H1 (cell line): ENCODE measurements around the gene ZNF536. TPM values are rescaled to one million over a fixed set of nuclear protein-coding genes. Genes with fewer than 3 reads are reported as not detected.
A peak's percentile ranks its signal among the peaks of the same experiment; 100 is the strongest.

ENCODE experiments used
- CTCF ChIA-PET: fragments of 300-600 bp; sonication (Branson Sonifier 250); formaldehyde crosslinking; loops from one replicate; lab custom pipeline; 2021; ENCODE audit not compliant: partially characterized antibody; lab: Charles Lee
- POLR2A ChIA-PET: fragments of 300-600 bp; sonication (Branson Sonifier 250); formaldehyde crosslinking; loops from one replicate; lab custom pipeline; 2021; ENCODE audit warnings: inconsistent platforms; ENCODE audit not compliant: partially characterized antibody; lab: Charles Lee
- DNase-seq, 2 experiments: peaks; one replicate each; pipeline versions ENCODE4 v3.0.0 to v3.0.0-alpha.2; 2010 to 2022; ENCODE audit warnings: low spot score in 2 of 2, low read depth in 1 of 2, mixed read lengths in 1 of 2
- FAIRE-seq: peaks from 2 replicates; lab custom pipeline; 2011; peaks lifted over from hg19 to GRCh38; lab: Jason Lieb, UNC
- H2AFZ ChIP-seq: 2 replicates; pipeline ENCODE4 v1.8.1; 2012; ENCODE audit warnings: low read length, inconsistent platforms
- H2AK5ac ChIP-seq: 2 replicates; pipeline ENCODE4 v1.6.1; 2013; ENCODE audit warnings: low read depth, low read length
- H2BK120ac ChIP-seq: replicated peaks from 2 replicates; pipeline ENCODE3; 2013; ENCODE audit warnings: low read depth, low read length, inconsistent platforms
- H2BK12ac ChIP-seq: 2 replicates; pipeline ENCODE4 v1.6.1; 2013; ENCODE audit warnings: low read depth, low read length
- H2BK15ac ChIP-seq: 2 replicates; pipeline ENCODE4 v1.6.1; 2013; ENCODE audit warnings: low read length
- H2BK20ac ChIP-seq: 2 replicates; pipeline ENCODE4 v1.6.1; 2013; ENCODE audit warnings: low read length
- H2BK5ac ChIP-seq: 2 replicates; pipeline ENCODE4 v1.6.1; 2013; ENCODE audit warnings: low read depth, low read length
- H3K14ac ChIP-seq: 2 replicates; pipeline ENCODE4 v1.6.1; 2013; ENCODE audit warnings: inconsistent platforms; ENCODE audit not compliant: insufficient read length
- H3K18ac ChIP-seq: 2 replicates; pipeline ENCODE4 v1.6.1; 2013; ENCODE audit warnings: low read length; ENCODE audit errors: extremely low read depth
- H3K23ac ChIP-seq: 2 replicates; pipeline ENCODE4 v1.6.1; 2013; ENCODE audit warnings: inconsistent platforms; ENCODE audit not compliant: insufficient read length
- H3K23me2 ChIP-seq: 2 replicates; pipeline ENCODE4 v1.6.1; 2013; ENCODE audit warnings: low read depth, low read length
- H3K27ac ChIP-seq: 2 replicates; pipeline ENCODE4 v1.6.1; 2011; ENCODE audit warnings: low read depth, low read length, inconsistent platforms
- H3K27me3 ChIP-seq, 4 experiments: replicated peaks in 1 of 4; 1 replicate in 1 of 4; 2 replicates in 3 of 4; pipeline versions ENCODE4 v1.6.1 to v1.8.1; 2011 to 2013; ENCODE audit warnings: low read length in 3 of 4, mild to moderate bottlenecking in 3 of 4, inconsistent platforms in 2 of 4, mixed read lengths in 2 of 4, moderate library complexity in 1 of 4; ENCODE audit not compliant: control insufficient read depth in 3 of 4, insufficient read depth in 3 of 4; ENCODE audit errors: extremely low read depth in 1 of 4
- H3K36me3 ChIP-seq, 4 experiments: 2 replicates each; pipeline versions ENCODE4 v1.6.1 to v1.8.1; 2011 to 2013; ENCODE audit warnings: mild to moderate bottlenecking in 4 of 4, low read length in 3 of 4, moderate library complexity in 2 of 4, control low read depth in 1 of 4, inconsistent platforms in 1 of 4; ENCODE audit not compliant: insufficient read depth in 4 of 4, control insufficient read depth in 2 of 4
- H3K4ac ChIP-seq: replicated peaks from 2 replicates; pipeline ENCODE3; 2013; ENCODE audit warnings: low read length, low read depth, mixed read lengths, inconsistent platforms; ENCODE audit not compliant: insufficient read length
- H3K4me1 ChIP-seq, 4 experiments: replicated peaks in 1 of 4; 1 replicate in 1 of 4; 2 replicates in 3 of 4; pipeline versions ENCODE4 v1.6.1 to v1.8.1; 2011 to 2013; ENCODE audit warnings: low read length in 3 of 4, inconsistent platforms in 2 of 4, mixed read lengths in 1 of 4; ENCODE audit not compliant: insufficient read depth in 4 of 4, control insufficient read depth in 3 of 4
- H3K4me2 ChIP-seq, 2 experiments: 2 replicates each; pipeline versions ENCODE4 v1.6.1 to v1.8.1; 2011 to 2013; ENCODE audit warnings: low read depth in 2 of 2, low read length in 2 of 2, control low read depth in 1 of 2, inconsistent platforms in 1 of 2, mild to moderate bottlenecking in 1 of 2; ENCODE audit not compliant: insufficient read depth in 1 of 2
- H3K4me3 ChIP-seq, 4 experiments: fragments of 200-600, 300-600 bp in 1 of 4; sonication (generic), shearing (Covaris generic), sonication (Bioruptor Twin) in 1 of 4; 2 replicates each; pipeline versions ENCODE4 v1.5.1 to v1.8.1; 2011 to 2016; ENCODE audit warnings: low read length in 4 of 4, low read depth in 3 of 4, control low read depth in 2 of 4, inconsistent platforms in 2 of 4, mild to moderate bottlenecking in 2 of 4, mixed read lengths in 1 of 4, moderate library complexity in 1 of 4; ENCODE audit not compliant: insufficient read depth in 2 of 4; ENCODE audit errors: extremely low read depth in 1 of 4
- H3K56ac ChIP-seq: replicated peaks from 2 replicates; pipeline ENCODE3; 2013; ENCODE audit warnings: low read depth, mild to moderate bottlenecking, mixed read lengths, low read length, inconsistent platforms; ENCODE audit not compliant: insufficient read length
- H3K79me1 ChIP-seq: 2 replicates; pipeline ENCODE4 v1.6.1; 2013; ENCODE audit warnings: low read depth, low read length, control low read depth
- H3K79me2 ChIP-seq, 2 experiments: 2 replicates each; pipeline versions ENCODE4 v1.6.1 to v1.8.1; 2012 to 2013; ENCODE audit warnings: low read length in 2 of 2, mild to moderate bottlenecking in 2 of 2, inconsistent platforms in 1 of 2; ENCODE audit not compliant: insufficient read depth in 2 of 2, control insufficient read depth in 1 of 2
- H3K9ac ChIP-seq, 4 experiments: replicated peaks in 1 of 4; 1 replicate in 1 of 4; 2 replicates in 3 of 4; pipeline versions ENCODE4 v1.6.1 to v1.8.1; 2011 to 2013; ENCODE audit warnings: low read depth in 3 of 4, low read length in 3 of 4, control low read depth in 2 of 4, mild to moderate bottlenecking in 2 of 4, moderate library complexity in 2 of 4, inconsistent platforms in 1 of 4; ENCODE audit errors: extremely low read depth in 1 of 4
- H3K9me3 ChIP-seq, 2 experiments: 2 replicates each; pipeline versions ENCODE4 v1.6.1 to v1.8.1; 2012 to 2013; ENCODE audit warnings: mild to moderate bottlenecking in 2 of 2, moderate library complexity in 2 of 2, control low read depth in 1 of 2, inconsistent platforms in 1 of 2, low read depth in 1 of 2, low read length in 1 of 2, mixed read lengths in 1 of 2; ENCODE audit not compliant: insufficient read depth in 2 of 2
- H4K20me1 ChIP-seq, 2 experiments: replicated peaks in 1 of 2; 2 replicates each; pipeline versions ENCODE3 to v1.8.1; 2011 to 2013; ENCODE audit warnings: inconsistent platforms in 2 of 2, low read length in 2 of 2, mild to moderate bottlenecking in 1 of 2; ENCODE audit not compliant: insufficient read depth in 2 of 2, control insufficient read depth in 1 of 2
- H4K5ac ChIP-seq: 2 replicates; pipeline ENCODE4 v1.6.1; 2013; ENCODE audit warnings: low read length, low read depth, mixed read lengths, inconsistent platforms; ENCODE audit not compliant: insufficient read length
- H4K8ac ChIP-seq: 2 replicates; pipeline ENCODE4 v1.8.0; 2013; ENCODE audit warnings: mild to moderate bottlenecking, moderate library complexity, low read length, inconsistent platforms; ENCODE audit not compliant: insufficient read depth; ENCODE audit errors: extremely low read depth
- H4K91ac ChIP-seq: replicated peaks from 2 replicates; pipeline ENCODE3; 2013; ENCODE audit warnings: low read length, mixed read lengths, inconsistent platforms; ENCODE audit not compliant: insufficient read length
- BRCA1 ChIP-seq: IDR thresholded peaks from 2 replicates; pipeline ENCODE4 v1.6.1; 2012; ENCODE audit warnings: low read depth, low read length, improper control_type of control experiment
- TEAD4 ChIP-seq: IDR thresholded peaks from 2 replicates; pipeline ENCODE4 v1.6.1; 2012; ENCODE audit warnings: low read depth, low read length, inconsistent platforms, mixed read lengths
- WGBS, 2 experiments: shearing (Covaris generic) in 1 of 2; methylation state at CpG; one replicate each; pipeline versions ENCODE4 v1.1.6 to v1.1.7; 2013 to 2015; ENCODE audit warnings: low lambda C conversion rate in 2 of 2, mixed read lengths in 2 of 2, inconsistent platforms in 1 of 2, low coverage in 1 of 2, missing lambda C conversion rate in 1 of 2; ENCODE audit not compliant: insufficient replicate concordance in 2 of 2, insufficient coverage in 1 of 2, insufficient read length in 1 of 2; ENCODE audit errors: extremely low coverage in 1 of 2, missing lambda C conversion rate in 1 of 2; 5-methylcytosine and 5-hydroxymethylcytosine counted together
- polyA plus RNA-seq, 7 experiments: library from polyadenylated mRNA; depleted of rRNA in 3 of 7; stranded (reverse) in 5 of 7; unstranded in 2 of 7; fragments of >200 nt in 5 of 7; fragments of 200-250 nt in 2 of 7; gene quantifications; 1 replicate in 5 of 7; 2 replicates in 1 of 7; 4 replicates in 1 of 7; pipeline versions ENCODE4 v1.2.1 to v1.2.3, GENCODE V29; 2011 to 2013; ENCODE audit warnings: missing spikeins in 2 of 7, mixed read lengths in 2 of 7
- total RNA-seq: library from RNA; stranded (reverse); fragmentation: NEBNext Ultra II Directional; extraction: Animal tissue kit (Norgen Biotek cat#: 25700); gene quantifications from 2 replicates; pipeline ENCODE4 v1.2.1, GENCODE V29; 2021

Gene ZNF536
- total and polyA plus RNA-seq, 2 of the 8 experiments (the other 6 are each of a cell fraction or from before 2014, with no cell fraction given): 0.09 to 0.11 TPM

DNA sequence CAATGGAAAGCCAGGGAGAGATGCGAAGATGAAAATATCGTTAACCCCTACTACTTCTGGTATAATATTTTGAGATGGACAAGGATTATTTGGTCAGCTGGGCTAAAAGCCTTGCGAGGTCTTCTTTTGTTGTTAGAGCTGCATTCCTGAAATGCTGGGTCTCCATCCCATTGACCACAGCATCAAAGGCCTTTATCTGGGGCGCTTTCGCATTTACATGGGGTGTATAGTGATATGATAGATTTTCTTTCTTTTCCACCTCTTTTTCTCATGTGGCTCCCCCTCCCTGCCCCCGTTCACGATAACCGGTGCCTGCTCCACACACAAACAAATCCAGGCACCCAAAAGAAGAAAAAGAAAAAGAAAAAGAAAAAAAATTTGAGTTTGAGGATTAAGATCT is 77.5 kb downstream of the ZNF536 start:
- H3K18ac ChIP-seq: no peak overlapping the region
- no peak overlapping the region for H4K91ac ChIP-seq
- no peak overlapping the region for H2BK5ac ChIP-seq
- no peak overlapping the region for H3K27ac ChIP-seq
- TF ChIP-seq TEAD4: peak; percentile 61; the same call in 1 of the 2 replicates
- TF ChIP-seq BRCA1: no peak
- peaks cover 9 to 17% (median 13%) of the 10 kb centered on the region in 4 experiments for H3K4me1 ChIP-seq
- H2BK20ac ChIP-seq: no peak overlapping the region
- H3K9me3 ChIP-seq: no peaks in the 10 kb centered on the region
- H4K20me1 ChIP-seq: no peaks in the 10 kb centered on the region
- no peaks in the 10 kb centered on the region for H3K27me3 ChIP-seq
- no peak overlapping the region for H3K9ac ChIP-seq
- H3K4ac ChIP-seq: no peak overlapping the region
- H3K23me2 ChIP-seq: no peaks in the 10 kb centered on the region
- FAIRE-seq (no peak), DNase-seq (no peak)
- no peak overlapping the region for H2BK15ac ChIP-seq
- ChIA-PET POLR2A (interaction anchor here (0.6 to 0.8 kb wide), 2 partner anchors 21 to 149 kb away, joined by 3 read pairs; no protein-coding TSS in a partner anchor), CTCF (interaction anchor here (0.5 to 1.5 kb wide), 3 partner anchors 9 to 226 kb away, joined by 3 to 5 read pairs (median 4); no protein-coding TSS in a partner anchor)
- no peak overlapping the region for H4K8ac ChIP-seq
- 24% methylated on average over 8 of the region's 8 CpGs; no CpG with 5 or more reads in 1 of the 2 experiments for WGBS, 2 experiments
- no peak overlapping the region for H3K23ac ChIP-seq
- peak overlapping the region; percentile 49 to 50; a peak in 3 of 4 replicates for H3K4me2 ChIP-seq
- H2BK12ac ChIP-seq: no peak overlapping the region
- H3K14ac ChIP-seq: no peak overlapping the region
- no peaks in the 10 kb centered on the region for H3K79me1 ChIP-seq
- H2AFZ ChIP-seq: no peak overlapping the region
- no peak overlapping the region for H2AK5ac ChIP-seq
- peak overlapping the region in 2 of 4 experiments; percentile 3 to 44; a peak in 4 of 8 replicates for H3K4me3 ChIP-seq
- H2BK120ac ChIP-seq: no peak overlapping the region
- H3K36me3 ChIP-seq: no peaks in the 10 kb centered on the region
- H4K5ac ChIP-seq: no peak overlapping the region
- no peaks in the 10 kb centered on the region for H3K79me2 ChIP-seq
- H3K56ac ChIP-seq: no peak overlapping the region
